Right lobe of liver (tissue), 4 donors: Measurements from ENCODE around the gene FANCG.

Experiments
- POLR2A ChIP-seq: fragments of 450-650 bp; IDR thresholded peaks from one replicate; pipeline ENCODE4 v1.6.1; 2017; ENCODE audit warnings: antibody characterized with exemption, mild to moderate bottlenecking
- TF ChIP-seq, protein P1 (sequence below), 4 donors: fragments of 200-600 bp in 3 of 4; fragments of 450-650 bp in 1 of 4; IDR thresholded peaks; one replicate each; pipeline versions ENCODE4 v1.5.1 to v1.8.0; 2016 to 2022; ENCODE audit warnings: antibody characterized with exemption in 4 of 4, mild to moderate bottlenecking in 2 of 4
- donor health status: DM: no; HTN: no; CAD: no.
- donor health status: DM: no; HTN: no; CAD: no.
- donor health status: DM: no; HTN: yes; CAD: no.

DNA sequence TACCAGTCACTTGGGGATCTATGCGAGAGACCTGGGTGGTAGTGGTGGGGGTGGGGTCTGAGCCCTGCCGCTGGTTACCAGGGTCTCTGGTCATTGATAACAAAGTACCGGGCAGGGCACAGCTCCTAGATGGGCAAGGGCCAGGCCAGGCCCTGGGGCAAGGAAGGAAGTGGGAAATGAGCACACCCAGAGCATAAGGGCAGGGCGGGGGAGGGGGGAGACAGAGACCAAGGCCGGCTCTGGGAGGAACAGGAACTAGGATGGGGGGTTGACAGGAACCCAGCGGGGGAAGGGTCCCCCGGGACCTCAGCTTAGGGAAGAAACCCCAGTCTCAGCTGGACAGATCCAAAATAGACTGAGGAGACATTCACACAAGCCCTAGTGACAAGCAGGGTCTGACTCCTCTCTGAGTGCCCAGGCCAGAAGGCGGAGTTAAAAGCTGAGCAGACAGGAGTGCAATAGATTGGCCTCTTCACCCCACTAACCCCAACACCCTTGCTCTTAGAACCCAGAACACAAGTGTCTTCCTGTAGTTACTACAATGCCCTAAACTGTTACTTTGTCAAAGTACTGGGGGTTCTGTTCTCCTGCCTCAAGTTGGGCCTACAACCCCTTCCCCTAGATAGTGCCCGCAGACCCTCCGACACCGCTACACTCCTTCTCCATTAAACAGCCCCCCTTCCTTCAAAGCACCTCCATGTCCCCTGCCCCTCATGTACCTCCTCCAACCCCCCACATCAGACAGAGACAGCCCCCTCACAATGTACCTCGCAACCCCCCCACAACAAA, 35.3 kb upstream of the FANCG start:
- TF ChIP-seq POLR2A: no peak
- TF ChIP-seq, protein P1, sequence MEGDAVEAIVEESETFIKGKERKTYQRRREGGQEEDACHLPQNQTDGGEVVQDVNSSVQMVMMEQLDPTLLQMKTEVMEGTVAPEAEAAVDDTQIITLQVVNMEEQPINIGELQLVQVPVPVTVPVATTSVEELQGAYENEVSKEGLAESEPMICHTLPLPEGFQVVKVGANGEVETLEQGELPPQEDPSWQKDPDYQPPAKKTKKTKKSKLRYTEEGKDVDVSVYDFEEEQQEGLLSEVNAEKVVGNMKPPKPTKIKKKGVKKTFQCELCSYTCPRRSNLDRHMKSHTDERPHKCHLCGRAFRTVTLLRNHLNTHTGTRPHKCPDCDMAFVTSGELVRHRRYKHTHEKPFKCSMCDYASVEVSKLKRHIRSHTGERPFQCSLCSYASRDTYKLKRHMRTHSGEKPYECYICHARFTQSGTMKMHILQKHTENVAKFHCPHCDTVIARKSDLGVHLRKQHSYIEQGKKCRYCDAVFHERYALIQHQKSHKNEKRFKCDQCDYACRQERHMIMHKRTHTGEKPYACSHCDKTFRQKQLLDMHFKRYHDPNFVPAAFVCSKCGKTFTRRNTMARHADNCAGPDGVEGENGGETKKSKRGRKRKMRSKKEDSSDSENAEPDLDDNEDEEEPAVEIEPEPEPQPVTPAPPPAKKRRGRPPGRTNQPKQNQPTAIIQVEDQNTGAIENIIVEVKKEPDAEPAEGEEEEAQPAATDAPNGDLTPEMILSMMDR (IDR thresholded peaks at IDR 0.05): no peak
